Measurements from ENCODE around the gene KCNK4. TPM values are rescaled to one million over a fixed set of nuclear protein-coding genes. Genes with fewer than 3 reads are reported as not detected.

KCNK4 gene
- total RNA-seq, 1 experiment from 2014 or later = 0.28 TPM

- Histone ChIP-seq H3K23ac (ENCODE audit: insufficient read length, low read depth, low read length) (no peak overlapping the region), H4K91ac (ENCODE audit: insufficient read length, low read depth, low read length) (no peak overlapping the region), H3K4ac (ENCODE audit: low read depth, low read length) (no peak overlapping the region), H3K79me1 (ENCODE audit: insufficient read depth, low read depth, low read length, poor library complexity, severe bottlenecking) (no peaks in the 10 kb centered on the region), H3K27me3 (ENCODE audit: insufficient read depth, low read length) (peaks cover 82% of the 10 kb centered on the region), H2BK15ac (ENCODE audit: low read depth, low read length) (no peak overlapping the region), H3K79me2 (ENCODE audit: insufficient read depth, low read length) (no peaks in the 10 kb centered on the region), H3K9ac (ENCODE audit: extremely low read depth, insufficient read length, low read length) (no peak overlapping the region), H3K14ac (ENCODE audit: insufficient read depth, low read length) (no peak overlapping the region), H3K4me2 (ENCODE audit: insufficient read depth, insufficient read length, low read length) (peak overlapping the region; percentile 2), H4K5ac (ENCODE audit: insufficient read length, low read depth, low read length) (no peak overlapping the region), H2BK120ac (ENCODE audit: low read depth, low read length, poor library complexity, severe bottlenecking) (no peak overlapping the region), H3K23me2 (ENCODE audit: insufficient read length, low read depth, low read length, poor library complexity, severe bottlenecking) (peaks cover 15% of the 10 kb centered on the region), H4K20me1 (ENCODE audit: control insufficient read depth, insufficient read depth, insufficient read length) (no peaks in the 10 kb centered on the region), H3K56ac (ENCODE audit: insufficient read length, low read depth, low read length) (no peak overlapping the region), H2AFZ (ENCODE audit: low read length) (no peak overlapping the region), H4K8ac (replicated peaks; ENCODE audit: insufficient read length, low read depth, low read length) (no peak overlapping the region), H2AK5ac (ENCODE audit: insufficient read length, low read length) (no peak overlapping the region), H3K9me3 (ENCODE audit: control insufficient read depth, low read depth, low read length) (no peaks in the 10 kb centered on the region), H3K27ac (ENCODE audit: insufficient read length, low read depth, low read length) (no peak overlapping the region), H2BK5ac (ENCODE audit: insufficient read length, low read length) (no peak overlapping the region), H3K18ac (ENCODE audit: insufficient read length, low read depth, low read length) (no peak overlapping the region), H2BK20ac (ENCODE audit: low read depth, low read length, poor library complexity, severe bottlenecking) (no peak overlapping the region), H3K4me1 (ENCODE audit: insufficient read depth, low read length) (no peaks in the 10 kb centered on the region), H3T11ph (ENCODE audit: low read length) (no peak overlapping the region), H2BK12ac (ENCODE audit: insufficient read length, low read depth, low read length) (no peak overlapping the region)
- TF ChIP-seq, protein P1, sequence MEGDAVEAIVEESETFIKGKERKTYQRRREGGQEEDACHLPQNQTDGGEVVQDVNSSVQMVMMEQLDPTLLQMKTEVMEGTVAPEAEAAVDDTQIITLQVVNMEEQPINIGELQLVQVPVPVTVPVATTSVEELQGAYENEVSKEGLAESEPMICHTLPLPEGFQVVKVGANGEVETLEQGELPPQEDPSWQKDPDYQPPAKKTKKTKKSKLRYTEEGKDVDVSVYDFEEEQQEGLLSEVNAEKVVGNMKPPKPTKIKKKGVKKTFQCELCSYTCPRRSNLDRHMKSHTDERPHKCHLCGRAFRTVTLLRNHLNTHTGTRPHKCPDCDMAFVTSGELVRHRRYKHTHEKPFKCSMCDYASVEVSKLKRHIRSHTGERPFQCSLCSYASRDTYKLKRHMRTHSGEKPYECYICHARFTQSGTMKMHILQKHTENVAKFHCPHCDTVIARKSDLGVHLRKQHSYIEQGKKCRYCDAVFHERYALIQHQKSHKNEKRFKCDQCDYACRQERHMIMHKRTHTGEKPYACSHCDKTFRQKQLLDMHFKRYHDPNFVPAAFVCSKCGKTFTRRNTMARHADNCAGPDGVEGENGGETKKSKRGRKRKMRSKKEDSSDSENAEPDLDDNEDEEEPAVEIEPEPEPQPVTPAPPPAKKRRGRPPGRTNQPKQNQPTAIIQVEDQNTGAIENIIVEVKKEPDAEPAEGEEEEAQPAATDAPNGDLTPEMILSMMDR (conservative IDR thresholded peaks at IDR 0.05) = no peak
- Mint-ChIP-seq H3K36me3 (ENCODE audit: insufficient read depth in 1 of 3, low read depth in 3 of 3) (peaks cover 0 to 2% (median 0%) of the 10 kb centered on the region in 3 experiments; a peak in 2 of 7 replicates), H3K27me3 (ENCODE audit: low read depth) (peaks cover 99% of the 10 kb centered on the region), H3K4me1 (peaks cover 8 to 25% of the 10 kb centered on the region in 2 experiments; a peak in 3 of 4 replicates), H3K9me3 (peaks cover 0 to 3% of the 10 kb centered on the region in 2 experiments; a peak in 2 of 5 replicates), H3K4me3 (peak overlapping the region in 1 of 2 experiments; percentile 50; a peak in 1 of 5 replicates), H3K27ac (no peak overlapping the region)
- no peak for DNase-seq
- WGBS (ENCODE audit: extremely low coverage, insufficient read length, low lambda C conversion rate) = no CpG with 5 or more reads among the region's 34 CpGs
These were observed 6.0 kb downstream of the KCNK4 start for GRCh38 chr11:64296830-64297698.

Measured in H9 (cell line).